Measurements from ENCODE around the gene STAT3. TPM values are rescaled to one million over a fixed set of nuclear protein-coding genes. Genes with fewer than 3 reads are reported as not detected.

The STAT3 gene
- total and polyA plus RNA-seq, 8 donors: 31.3 to 207 (median 104) TPM

DNA sequence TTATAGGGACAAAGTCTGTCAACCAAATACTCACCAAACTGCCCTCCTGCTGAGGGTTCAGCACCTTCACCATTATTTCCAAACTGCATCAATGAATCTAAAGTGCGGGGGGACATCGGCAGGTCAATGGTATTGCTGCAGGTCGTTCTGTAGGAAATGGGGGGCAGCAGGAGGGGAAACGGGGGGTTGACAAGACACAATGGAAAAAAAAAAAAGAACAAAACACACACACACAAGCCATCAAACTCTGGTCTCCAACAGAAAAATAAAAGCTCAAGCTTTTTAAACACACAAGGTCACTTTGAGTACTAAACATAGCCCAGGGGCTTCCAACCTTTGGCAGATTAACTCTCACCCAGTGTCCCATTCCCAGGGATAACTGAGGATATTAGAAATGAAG, 71.5 kb downstream of the STAT3 start:
- Histone ChIP-seq H3K27me3 (no peaks in the 10 kb centered on the region), H3K9me3 (no peaks in the 10 kb centered on the region), H3K27ac (peak overlapping the region in 1 of 5 donors; percentile 3), H3K4me1 (peaks cover 17 to 76% (median 38%) of the 10 kb centered on the region in 4 donors), H3K4me3 (no peak overlapping the region), H3K36me3 (peaks cover 60 to 99% (median 93%) of the 10 kb centered on the region in 4 donors)
- TF ChIP-seq POLR2A (IDR thresholded peaks at IDR 0.05) (no peak), CTCF (IDR thresholded peaks at IDR 0.05) (no peak), POLR2AphosphoS5 (IDR thresholded peaks at IDR 0.05) (no peak), EP300 (IDR thresholded peaks at IDR 0.05) (no peak)
- DNase-seq: no peak
- 77 to 87% (median 81%) methylated on average over 4 of the region's 4 CpGs for WGBS, 5 donors
- intact Hi-C loops (cut with DNase I; ENCODE audit: low total_unique reads): no loop called here

GRCh38 chr17:42315402-42316156, 72.7 kb downstream of the STAT3 start:
- no peak overlapping the region for H3K4me3 ChIP-seq
- peak overlapping the region in 2 of 5 donors; percentile 37 to 85 for H3K27ac ChIP-seq
- no peaks in the 10 kb centered on the region for H3K27me3 ChIP-seq
- intact Hi-C loops (cut with DNase I; ENCODE audit: low total_unique reads): no loop called here
- TF ChIP-seq POLR2A (IDR thresholded peaks at IDR 0.05): no peak
- DNase-seq: no peak
- peaks cover 26 to 85% (median 48%) of the 10 kb centered on the region in 4 donors for H3K4me1 ChIP-seq
- peaks cover 62 to 99% (median 91%) of the 10 kb centered on the region in 4 donors for H3K36me3 ChIP-seq
- WGBS, 5 donors: 77 to 84% (median 78%) methylated on average over 10 of the region's 10 CpGs
- H3K9me3 ChIP-seq: no peaks in the 10 kb centered on the region

DNA sequence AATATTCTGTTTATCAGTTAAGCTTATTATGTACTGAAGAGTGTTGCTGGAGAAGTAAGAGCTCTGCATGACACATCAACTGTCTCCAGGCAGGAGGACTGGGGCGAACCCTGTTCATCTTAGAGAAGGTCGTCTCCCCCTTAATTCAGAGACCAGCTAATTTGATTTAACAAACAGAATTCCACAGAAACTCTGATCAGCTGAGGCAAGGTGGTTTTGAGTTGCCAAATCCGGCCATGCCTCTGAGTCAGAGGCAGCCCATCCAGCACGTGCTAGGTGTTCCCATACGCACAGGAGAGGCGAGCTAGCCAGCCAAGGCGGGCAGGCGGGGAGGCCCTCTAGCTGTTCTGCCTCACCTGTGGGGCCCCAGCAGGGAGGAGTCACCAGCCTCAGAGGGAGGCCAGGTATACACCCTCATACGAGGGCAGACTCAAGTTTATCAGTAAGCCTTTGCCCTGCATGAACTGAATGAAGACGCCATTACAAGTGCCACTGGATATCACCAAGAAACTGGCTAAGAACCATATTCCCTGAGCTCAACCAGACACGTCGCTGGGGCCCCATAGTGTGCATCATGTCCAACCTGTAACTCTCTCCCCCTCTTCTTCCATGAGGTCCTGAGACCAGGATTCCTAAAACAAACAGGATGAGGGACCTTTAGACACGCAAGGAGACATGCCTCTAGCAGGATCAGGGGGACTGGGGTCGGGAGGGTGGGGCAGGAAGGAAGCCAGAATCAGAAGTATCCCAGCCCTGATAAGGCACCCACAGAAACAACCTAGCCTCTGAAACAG, 74.3 kb downstream of the STAT3 start:
- intact Hi-C loops (cut with DNase I; ENCODE audit: low total_unique reads): no loop called here
- DNase-seq: peak in 1 of 2 donors; percentile 84
- no peaks in the 10 kb centered on the region for H3K27me3 ChIP-seq
- TF ChIP-seq POLR2A (IDR thresholded peaks at IDR 0.05): no peak
- no peak for TF ChIP-seq CTCF (IDR thresholded peaks at IDR 0.05)
- TF ChIP-seq POLR2AphosphoS5 (IDR thresholded peaks at IDR 0.05): peak in 1 of 3 donors; percentile 39
- peak overlapping the region in 4 of 5 donors; percentile 0 to 90 (median 62) for H3K27ac ChIP-seq
- no peak overlapping the region for H3K4me3 ChIP-seq
- H3K9me3 ChIP-seq: no peaks in the 10 kb centered on the region
- peaks cover 57 to 99% (median 91%) of the 10 kb centered on the region in 4 donors for H3K36me3 ChIP-seq
- peaks cover 27 to 85% (median 57%) of the 10 kb centered on the region in 4 donors for H3K4me1 ChIP-seq
- WGBS, 5 donors: 56 to 71% (median 59%) methylated on average over 12 to 14 of the region's 14 CpGs

GRCh38 chr17:42313389-42313772, 74.9 kb downstream of the STAT3 start:
- Histone ChIP-seq H3K27ac (peak overlapping the region in 3 of 5 donors; percentile 40 to 90 (median 85)), H3K27me3 (no peaks in the 10 kb centered on the region), H3K4me1 (peaks cover 27 to 85% (median 57%) of the 10 kb centered on the region in 4 donors), H3K36me3 (peaks cover 53 to 99% (median 91%) of the 10 kb centered on the region in 4 donors), H3K4me3 (no peak overlapping the region), H3K9me3 (no peaks in the 10 kb centered on the region)
- DNase-seq: no peak
- TF ChIP-seq POLR2AphosphoS5 (IDR thresholded peaks at IDR 0.05): no peak
- no peak for TF ChIP-seq CTCF (IDR thresholded peaks at IDR 0.05)
- no peak for TF ChIP-seq POLR2A (IDR thresholded peaks at IDR 0.05)
- no peak for TF ChIP-seq EP300 (IDR thresholded peaks at IDR 0.05)
- WGBS, 5 donors: 87 to 93% (median 90%) methylated on average over 4 of the region's 4 CpGs
- intact Hi-C loops (cut with DNase I; ENCODE audit: low total_unique reads): no loop called here

Measured in stomach (tissue), 9 donors.